IMR-90 (cell line): ENCODE measurements around the gene CD40LG.

Source experiments
- BHLHE40 ChIP-seq: fragments of 150-350 bp; IDR thresholded peaks from 2 replicates; pipeline ENCODE4 v1.6.1; 2016; ENCODE audit warnings: mild to moderate bottlenecking, low read depth, low read length
- CTCF ChIP-seq: conservative IDR thresholded peaks from 2 replicates; pipeline ENCODE4 v1.5.1; 2012; ENCODE audit warnings: mild to moderate bottlenecking, low read depth, low read length, improper control_type of control experiment

GRCh38 chrX:136689436-136689835 lies 41.5 kb downstream of the CD40LG start:
- TF ChIP-seq CTCF (no peak), BHLHE40 (no peak)
